ENCODE results near the gene ZNF44. TPM values are rescaled to one million over a fixed set of nuclear protein-coding genes. Genes with fewer than 3 reads are reported as not detected.

ZNF44 gene
- 1 to 10 TPM; 4.6 to 8.6 TPM for total RNA-seq

DNA sequence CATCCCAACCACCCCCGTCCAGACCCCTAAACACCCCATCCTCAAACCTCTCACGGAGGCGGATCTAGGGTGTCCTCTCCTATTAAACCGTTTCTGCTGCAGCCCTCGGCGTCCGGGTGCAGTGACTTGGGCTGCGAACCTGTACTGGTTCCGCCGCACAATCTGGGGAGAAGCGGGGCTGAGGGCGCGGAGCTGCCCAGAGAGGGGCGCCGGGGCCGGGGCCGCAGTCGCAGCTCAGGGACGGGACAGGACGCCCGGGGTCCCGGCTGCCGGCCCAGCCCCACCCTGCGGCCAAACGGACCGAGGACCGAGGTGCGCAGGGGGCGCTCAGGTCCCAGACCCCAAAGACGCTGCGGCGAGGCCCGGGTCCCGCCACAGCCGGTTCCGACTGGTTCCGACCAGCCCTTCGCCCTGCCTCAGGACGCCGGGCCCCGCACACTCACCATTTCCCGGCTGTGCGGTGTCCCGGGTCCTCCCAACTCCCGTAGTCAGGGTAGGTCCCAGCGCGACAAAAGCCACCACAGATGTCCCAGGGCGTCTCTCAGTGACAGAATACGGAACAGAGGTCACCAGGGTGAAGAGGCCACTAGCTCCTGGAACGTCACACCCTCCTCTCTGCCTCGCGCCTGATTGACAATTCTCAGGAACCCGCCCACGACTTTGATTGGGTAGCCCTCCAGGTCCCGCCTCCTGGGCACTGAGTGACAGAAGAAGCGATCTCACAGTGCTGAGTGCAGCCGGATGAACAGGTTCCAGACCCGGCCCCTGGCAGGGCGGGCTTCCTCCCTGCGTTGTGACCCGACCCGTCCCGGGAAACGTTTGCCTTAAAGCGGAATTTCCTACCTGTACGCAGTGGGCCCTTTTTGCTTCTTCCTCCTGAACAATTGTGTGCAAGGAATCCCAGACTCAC, at the start of gene ZNF44:
Gene ZNF44 (minus strand): TSS at position 635 of the 910 bp plus-strand sequence. CDS start 189 bp downstream, at position 446.
- Histone ChIP-seq H3K9me3 (no peaks in the 10 kb centered on the region), H3K36me3 (no peaks in the 10 kb centered on the region), H3K4me1 (peaks cover 0 to 32% of the 10 kb centered on the region in 2 donors), H3K27ac (peak within 1 kb of the TSS; percentile 93 to 98), H3K4me3 (peak within 1 kb of the TSS; percentile 97 to 99), H3K27me3 (no peaks in the 10 kb centered on the region)
- TF ChIP-seq, protein P1, sequence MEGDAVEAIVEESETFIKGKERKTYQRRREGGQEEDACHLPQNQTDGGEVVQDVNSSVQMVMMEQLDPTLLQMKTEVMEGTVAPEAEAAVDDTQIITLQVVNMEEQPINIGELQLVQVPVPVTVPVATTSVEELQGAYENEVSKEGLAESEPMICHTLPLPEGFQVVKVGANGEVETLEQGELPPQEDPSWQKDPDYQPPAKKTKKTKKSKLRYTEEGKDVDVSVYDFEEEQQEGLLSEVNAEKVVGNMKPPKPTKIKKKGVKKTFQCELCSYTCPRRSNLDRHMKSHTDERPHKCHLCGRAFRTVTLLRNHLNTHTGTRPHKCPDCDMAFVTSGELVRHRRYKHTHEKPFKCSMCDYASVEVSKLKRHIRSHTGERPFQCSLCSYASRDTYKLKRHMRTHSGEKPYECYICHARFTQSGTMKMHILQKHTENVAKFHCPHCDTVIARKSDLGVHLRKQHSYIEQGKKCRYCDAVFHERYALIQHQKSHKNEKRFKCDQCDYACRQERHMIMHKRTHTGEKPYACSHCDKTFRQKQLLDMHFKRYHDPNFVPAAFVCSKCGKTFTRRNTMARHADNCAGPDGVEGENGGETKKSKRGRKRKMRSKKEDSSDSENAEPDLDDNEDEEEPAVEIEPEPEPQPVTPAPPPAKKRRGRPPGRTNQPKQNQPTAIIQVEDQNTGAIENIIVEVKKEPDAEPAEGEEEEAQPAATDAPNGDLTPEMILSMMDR (IDR thresholded peaks at IDR 0.05): peak in 1 of 2 donors; percentile 8
- DNase-seq (ENCODE audit: low spot score): peak; percentile 99

DNA sequence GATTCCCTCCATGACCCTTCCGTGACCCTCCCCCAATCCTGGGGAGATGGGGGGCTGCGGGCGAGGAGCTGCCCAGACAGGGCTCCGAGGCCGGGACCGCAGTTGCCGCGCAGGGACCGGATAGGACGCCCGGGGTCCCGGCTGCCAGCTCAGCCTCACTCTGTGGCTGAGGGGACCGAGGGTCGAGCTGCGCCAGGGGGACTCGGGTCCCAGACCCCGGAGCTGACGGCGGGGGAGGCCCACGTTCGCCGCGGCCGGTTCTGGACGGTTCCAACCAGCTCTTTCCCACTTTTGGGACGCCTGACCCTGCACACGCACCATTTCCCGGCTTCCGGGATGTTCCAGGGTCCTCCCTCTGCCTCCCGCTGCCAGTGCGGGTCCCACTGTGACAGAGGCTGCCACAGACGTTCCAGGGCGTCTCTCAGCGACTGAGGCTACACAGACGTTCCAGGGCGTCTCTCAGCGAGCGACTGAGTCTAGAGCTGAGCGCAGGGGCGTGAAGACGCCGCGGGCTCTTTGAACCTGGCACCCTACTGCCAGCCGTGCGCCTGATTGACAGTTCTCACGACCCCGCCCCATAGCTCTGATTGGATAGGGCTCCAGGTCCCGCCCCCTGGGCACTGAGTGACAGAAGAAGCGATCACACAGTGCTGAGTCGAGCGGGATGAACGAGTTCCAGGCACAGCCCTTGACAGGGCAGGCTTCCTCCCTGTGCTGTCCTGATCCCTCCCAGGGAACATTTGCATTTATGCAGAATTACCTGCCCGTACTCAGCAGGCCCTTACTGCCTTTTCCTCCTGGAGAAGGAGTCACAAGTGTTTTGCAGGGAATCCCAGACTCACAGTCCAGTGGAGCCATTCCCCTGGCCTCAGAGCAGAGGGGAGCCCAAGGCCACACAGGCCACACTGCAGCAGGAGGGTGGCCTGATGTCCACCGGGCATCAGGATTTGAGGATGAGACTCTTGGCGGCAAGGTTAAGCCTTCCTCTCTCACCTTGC, 38.8 kb upstream of the ZNF44 start, which contains the start of gene ZNF563:
Gene ZNF563 (minus strand): TSS at position 472 of the 998 bp plus-strand sequence. CDS start 151 bp downstream, at position 321.
- peak; percentile 99 for DNase-seq (ENCODE audit: low spot score)
- Histone ChIP-seq H3K27me3 (no peaks in the 10 kb centered on the region), H3K4me3 (peak within 1 kb of the TSS; percentile 73 to 86), H3K27ac (peak within 1 kb of the TSS; percentile 95), H3K36me3 (no peaks in the 10 kb centered on the region), H3K4me1 (peaks cover 0 to 32% of the 10 kb centered on the region in 2 donors), H3K9me3 (no peaks in the 10 kb centered on the region)
- TF ChIP-seq, protein P1 (IDR thresholded peaks at IDR 0.05): no peak

DNA sequence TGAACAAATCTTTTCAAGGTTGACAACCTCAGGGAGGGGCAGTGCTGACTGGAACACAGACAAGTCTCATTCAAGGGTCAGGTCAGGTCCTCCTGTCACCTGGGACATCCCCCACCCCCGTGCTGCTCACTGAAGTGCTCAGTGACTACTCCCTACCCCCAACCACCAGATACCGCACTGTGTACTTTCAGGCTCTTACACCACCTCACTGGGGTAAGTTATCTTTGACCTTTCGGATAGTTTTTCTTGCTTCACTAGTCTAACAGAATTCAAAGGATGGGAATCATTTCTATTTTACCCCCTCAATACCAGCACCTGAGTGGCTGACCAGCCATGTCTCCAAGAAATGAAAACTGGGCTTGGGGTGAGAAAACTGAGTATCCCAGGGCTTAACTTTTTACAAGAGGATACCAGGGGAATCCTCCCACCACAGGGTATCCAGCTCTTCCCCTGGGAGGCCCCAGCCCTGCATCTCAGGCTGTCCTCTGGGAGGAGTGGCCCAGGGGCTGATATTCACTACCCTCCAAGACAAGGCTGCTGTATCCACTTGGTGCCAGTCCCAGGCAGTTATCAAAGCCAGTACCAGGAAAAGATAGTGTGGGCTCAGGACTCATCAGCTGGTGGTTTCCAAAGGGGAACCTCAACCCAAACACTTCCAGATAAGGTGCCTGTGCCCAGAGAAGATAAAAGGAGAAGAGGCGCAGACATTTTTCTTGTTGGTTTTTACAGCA, 36.7 kb upstream of the ZNF44 start:
- Histone ChIP-seq H3K4me1 (peaks cover 0 to 32% of the 10 kb centered on the region in 2 donors), H3K9me3 (no peaks in the 10 kb centered on the region), H3K36me3 (no peaks in the 10 kb centered on the region), H3K27ac (peak overlapping the region; percentile 95), H3K4me3 (no peak overlapping the region), H3K27me3 (no peaks in the 10 kb centered on the region)
- DNase-seq (ENCODE audit: low spot score): no peak
- TF ChIP-seq, protein P1 (IDR thresholded peaks at IDR 0.05): no peak

DNA sequence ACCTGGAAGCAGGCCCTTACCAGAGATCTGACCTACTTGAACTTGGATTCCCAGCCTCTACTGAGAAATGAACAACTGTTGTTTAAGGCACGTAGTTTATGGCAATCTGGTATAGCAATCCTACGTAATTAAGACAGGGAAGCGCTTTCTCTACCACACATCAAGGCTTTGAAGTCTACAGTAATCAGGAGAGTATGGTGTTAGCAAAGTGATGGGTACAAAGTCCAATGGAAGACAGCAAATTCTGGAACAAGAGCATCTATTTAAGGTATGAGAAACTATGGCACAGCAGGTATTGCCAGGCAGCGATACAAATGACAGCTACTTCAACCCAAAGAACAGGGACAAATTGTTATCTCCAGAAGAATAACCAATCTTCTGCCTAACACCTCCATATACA, 35.7 kb upstream of the ZNF44 start:
- peaks cover 0 to 32% of the 10 kb centered on the region in 2 donors for H3K4me1 ChIP-seq
- TF ChIP-seq, protein P1 (IDR thresholded peaks at IDR 0.05): no peak
- no peaks in the 10 kb centered on the region for H3K27me3 ChIP-seq
- no peak overlapping the region for H3K4me3 ChIP-seq
- no peaks in the 10 kb centered on the region for H3K36me3 ChIP-seq
- H3K9me3 ChIP-seq: no peaks in the 10 kb centered on the region
- no peak for DNase-seq (ENCODE audit: low spot score)
- peak overlapping the region; percentile 95 for H3K27ac ChIP-seq

DNA sequence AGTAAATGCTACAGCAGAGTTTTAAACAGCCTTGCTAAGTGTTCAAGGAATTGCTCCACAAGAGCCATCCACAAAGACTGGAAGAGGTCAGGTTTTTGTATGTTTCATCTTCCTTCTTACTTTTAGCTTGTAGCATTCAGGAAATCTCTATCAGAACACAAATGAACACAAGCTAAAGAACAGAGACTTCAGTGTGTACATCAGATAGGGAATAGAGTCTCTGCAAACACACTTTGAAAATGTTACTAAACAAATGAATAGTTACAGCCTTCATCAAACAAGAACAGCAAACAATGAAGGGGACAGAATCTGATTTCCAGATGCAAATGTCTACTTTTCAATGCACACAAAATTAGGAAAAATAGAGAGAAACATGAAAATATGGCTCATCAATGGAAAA, 31.0 kb upstream of the ZNF44 start:
- peaks cover 0 to 9% of the 10 kb centered on the region in 2 donors for H3K4me1 ChIP-seq
- peaks cover 23% of the 10 kb centered on the region for H3K36me3 ChIP-seq
- H3K27ac ChIP-seq: no peak overlapping the region
- TF ChIP-seq, protein P1 (IDR thresholded peaks at IDR 0.05): no peak
- H3K4me3 ChIP-seq: no peak overlapping the region
- no peaks in the 10 kb centered on the region for H3K9me3 ChIP-seq
- no peak for DNase-seq (ENCODE audit: low spot score)
- no peaks in the 10 kb centered on the region for H3K27me3 ChIP-seq
